Inflammatory macrophage (primary cell): ENCODE data around the gene ST3GAL4.
A peak's percentile ranks its signal among the peaks of the same experiment; 100 is the strongest.

Source experiments
- DNase-seq, 2 donors: peaks; one replicate each; pipeline ENCODE4 v3.0.0-alpha.2; 2020 to 2022

ST3GAL4 gene

GRCh38 chr11:126456783-126457542 lies 101.5 kb downstream of the ST3GAL4 start:
- peak in 1 of 2 donors; percentile 24 for DNase-seq

- no peak for DNase-seq
Measured at GRCh38 chr11:126457817-126458216, 102.3 kb downstream of the ST3GAL4 start.

- no peak for DNase-seq
Measured at GRCh38 chr11:126459691-126460281, 104.3 kb downstream of the ST3GAL4 start.

GRCh38 chr11:126460417-126461095 lies 105.1 kb downstream of the ST3GAL4 start:
- DNase-seq, result no peak

GRCh38 chr11:126461096-126461440 lies 105.6 kb downstream of the ST3GAL4 start:
- DNase-seq, result no peak

- DNase-seq, result no peak
Measured at GRCh38 chr11:126461996-126462395, 106.5 kb downstream of the ST3GAL4 start.

- DNase-seq, result no peak
Measured at GRCh38 chr11:126462422-126462821, 106.9 kb downstream of the ST3GAL4 start.
